Endothelial cell of umbilical vein (primary cell): Measurements from ENCODE around the gene DAAM1. TPM values are rescaled to one million over a fixed set of nuclear protein-coding genes. Genes with fewer than 3 reads are reported as not detected.

ENCODE experiments used
- BruUV-seq: library from RNA; stranded (reverse); fragments of 400-500 nt; replicated peaks from 2 replicates; lab custom pipeline; 2021; lab: Mats Ljungman, UMichigan
- CTCF ChIA-PET: fragments of 300-600, 350-600 bp; sonication (Branson Sonifier 250); formaldehyde crosslinking; loops from one replicate; lab custom pipeline; 2021; ENCODE audit warnings: antibody characterized with exemption, inconsistent platforms; lab: Charles Lee
- POLR2A ChIA-PET: fragments of 300-600, 350-600 bp; sonication (Branson Sonifier 250); formaldehyde crosslinking; loops from one replicate; lab custom pipeline; 2021; ENCODE audit warnings: antibody characterized with exemption, inconsistent platforms; lab: Charles Lee
- DNase-seq: peaks from one replicate; pipeline ENCODE4 v3.0.0-alpha.2; 2011; ENCODE audit warnings: low read depth, low spot score
- FAIRE-seq: peaks from 2 replicates; lab custom pipeline; 2011; peaks lifted over from hg19 to GRCh38; lab: Jason Lieb, UNC
- H2AFZ ChIP-seq: 2 replicates; pipeline ENCODE4 v1.6.0; 2012; ENCODE audit warnings: low read depth, low read length, control low read depth, inconsistent platforms
- H3K27ac ChIP-seq: 2 replicates; pipeline ENCODE4 v1.5.1; 2011; ENCODE audit warnings: low read depth, mild to moderate bottlenecking, control low read depth, low read length, moderate library complexity; ENCODE audit not compliant: insufficient read depth
- H3K27me3 ChIP-seq, 2 experiments: 2 replicates each; pipeline versions ENCODE4 v1.6.0 to v1.6.1; 2011; ENCODE audit warnings: low read length in 2 of 2, mixed read lengths in 1 of 2; ENCODE audit not compliant: control insufficient read depth in 2 of 2, insufficient read depth in 2 of 2
- H3K36me3 ChIP-seq, 2 experiments: 2 replicates in 1 of 2; 3 replicates in 1 of 2; pipeline ENCODE4 v1.5.1; 2011; ENCODE audit warnings: low read length in 2 of 2, mild to moderate bottlenecking in 1 of 2, moderate library complexity in 1 of 2; ENCODE audit not compliant: control insufficient read depth in 2 of 2, insufficient read depth in 2 of 2; ENCODE audit errors: extremely low read depth in 1 of 2
- H3K4me1 ChIP-seq: 3 replicates; pipeline ENCODE4 v1.5.1; 2011; ENCODE audit warnings: mild to moderate bottlenecking, low read length; ENCODE audit not compliant: control insufficient read depth, insufficient read depth; ENCODE audit errors: extremely low read depth
- H3K4me2 ChIP-seq: 2 replicates; pipeline ENCODE4 v1.6.1; 2011; ENCODE audit warnings: low read length, control low read depth, mixed read lengths; ENCODE audit not compliant: insufficient read depth
- H3K4me3 ChIP-seq, 3 experiments: fragments of 200-600 bp in 1 of 3; sonication (generic), shearing (Covaris generic) in 1 of 3; replicated peaks in 1 of 3; 2 replicates each; pipeline ENCODE4 v1.5.1; 2011 to 2016; ENCODE audit warnings: control low read depth in 3 of 3, low read length in 3 of 3, mild to moderate bottlenecking in 2 of 3, inconsistent platforms in 1 of 3, low read depth in 1 of 3, moderate library complexity in 1 of 3; ENCODE audit not compliant: insufficient read depth in 1 of 3
- H3K79me2 ChIP-seq: 2 replicates; pipeline ENCODE4 v1.6.0; 2012; ENCODE audit warnings: low read length, inconsistent platforms; ENCODE audit not compliant: control insufficient read depth, insufficient read depth
- H3K9ac ChIP-seq: replicated peaks from 2 replicates; pipeline ENCODE3; 2011; ENCODE audit warnings: low read length, control low read depth; ENCODE audit not compliant: insufficient read depth; ENCODE audit errors: extremely low read depth
- H3K9me1 ChIP-seq: replicated peaks from 3 replicates; pipeline ENCODE4 v1.6.0; 2011; ENCODE audit warnings: mild to moderate bottlenecking, low read length; ENCODE audit not compliant: control insufficient read depth, insufficient read depth; ENCODE audit errors: extremely low read depth
- H3K9me3 ChIP-seq: replicated peaks from 2 replicates; pipeline ENCODE4 v1.5.1; 2012; ENCODE audit warnings: low read length, inconsistent platforms; ENCODE audit not compliant: control insufficient read depth, insufficient read depth
- H4K20me1 ChIP-seq: replicated peaks from 2 replicates; pipeline ENCODE3; 2011; ENCODE audit warnings: mild to moderate bottlenecking, low read length; ENCODE audit not compliant: control insufficient read depth, insufficient read depth; ENCODE audit errors: extremely low read depth
- EZH2 ChIP-seq: IDR thresholded peaks from 2 replicates; pipeline ENCODE4 v1.6.1; 2012; ENCODE audit warnings: borderline replicate concordance, low read depth, mild to moderate bottlenecking, moderate library complexity, low read length, inconsistent platforms; ENCODE audit not compliant: severe bottlenecking
- FOS ChIP-seq: IDR thresholded peaks from 2 replicates; pipeline ENCODE4 v1.6.1; 2011; ENCODE audit warnings: mild to moderate bottlenecking, low read length, moderate library complexity, borderline replicate concordance; ENCODE audit not compliant: insufficient read depth
- JUN ChIP-seq: IDR thresholded peaks from 2 replicates; pipeline ENCODE4 v1.6.1; 2011; ENCODE audit warnings: borderline replicate concordance, low read depth; ENCODE audit not compliant: insufficient read length, insufficient read depth
- MAX ChIP-seq: IDR thresholded peaks from 2 replicates; pipeline ENCODE4 v1.6.1; 2011; ENCODE audit not compliant: insufficient read depth, insufficient read length
- MYC ChIP-seq: IDR thresholded peaks from one replicate; pipeline ENCODE4 v1.6.1; 2011; ENCODE audit warnings: mild to moderate bottlenecking, low read depth, low read length
- POLR2A ChIP-seq: IDR thresholded peaks from 2 replicates; pipeline ENCODE4 v1.6.1; 2012; ENCODE audit warnings: low read depth, mild to moderate bottlenecking, control low read depth, low read length
- dilution Hi-C: fragments of 300-500 bp; cut with MboI; formaldehyde crosslinking; loops from one replicate; pipeline ENCODE4 v1.15.0; 2019; ENCODE audit warnings: low sequenced_read_pairs; ENCODE audit not compliant: extremely low pct_ligation_motif_present
- intact Hi-C: fragments of 100-400 bp; cut with micrococcal nuclease; formaldehyde crosslinking; loops from one replicate; pipeline ENCODE4 v1.10.0; 2022
- polyA plus RNA-seq, 4 experiments: library from polyadenylated mRNA; depleted of rRNA in 3 of 4; stranded (reverse) in 3 of 4; unstranded in 1 of 4; fragments of >200 nt; gene quantifications; 2 replicates each; pipeline versions ENCODE4 v1.2.1 to v1.2.3, GENCODE V29; 2011 to 2012; ENCODE audit warnings: missing spikeins in 1 of 4
- total RNA-seq: library from RNA; stranded (reverse); gene quantifications from 2 replicates; pipeline ENCODE4 v1.2.3, GENCODE V29; 2021
- TF ChIP-seq, protein P1 (sequence below), 2 donors: IDR thresholded peaks; 1 replicate in 1 of 2; 2 replicates in 1 of 2; pipeline ENCODE4 v1.5.1; 2011; ENCODE audit warnings: low read length in 2 of 2, mild to moderate bottlenecking in 2 of 2, moderate library complexity in 2 of 2, control low read depth in 1 of 2, inconsistent platforms in 1 of 2, low read depth in 1 of 2; ENCODE audit not compliant: insufficient read depth in 1 of 2; ENCODE audit errors: extremely low read depth in 1 of 2

DAAM1 gene
- total and polyA plus RNA-seq, 2 donors (not counting 3 experiments of a cell fraction or from before 2014, with no cell fraction given), result 10.2 to 25.3 TPM

GRCh38 chr14:59185676-59186075, 2.8 kb upstream of the DAAM1 start:
- H3K27me3 ChIP-seq, result peaks cover 14 to 27% of the 10 kb centered on the region in 2 experiments
- dilution Hi-C loops, result no loop called here
- H3K9me1 ChIP-seq, result no peaks in the 10 kb centered on the region
- no TSS peak for BruUV-seq
- no peak overlapping the region for H2AFZ ChIP-seq
- ChIA-PET CTCF (interaction anchor here (1.1 to 1.7 kb wide), 2 partner anchors 243 to 254 kb away, joined by 3 to 8 read pairs; no protein-coding TSS in a partner anchor), POLR2A (no interaction called here)
- intact Hi-C loops, result no loop called here
- DNase-seq, result no peak
- H3K9me3 ChIP-seq, result no peaks in the 10 kb centered on the region
- H3K36me3 ChIP-seq, result no peaks in the 10 kb centered on the region
- no peak overlapping the region for H3K9ac ChIP-seq
- H3K4me3 ChIP-seq, result no peak overlapping the region
- no peak overlapping the region for H3K4me2 ChIP-seq
- H3K27ac ChIP-seq, result no peak overlapping the region
- no peaks in the 10 kb centered on the region for H4K20me1 ChIP-seq
- TF ChIP-seq POLR2A, result no peak
- TF ChIP-seq, protein P1, sequence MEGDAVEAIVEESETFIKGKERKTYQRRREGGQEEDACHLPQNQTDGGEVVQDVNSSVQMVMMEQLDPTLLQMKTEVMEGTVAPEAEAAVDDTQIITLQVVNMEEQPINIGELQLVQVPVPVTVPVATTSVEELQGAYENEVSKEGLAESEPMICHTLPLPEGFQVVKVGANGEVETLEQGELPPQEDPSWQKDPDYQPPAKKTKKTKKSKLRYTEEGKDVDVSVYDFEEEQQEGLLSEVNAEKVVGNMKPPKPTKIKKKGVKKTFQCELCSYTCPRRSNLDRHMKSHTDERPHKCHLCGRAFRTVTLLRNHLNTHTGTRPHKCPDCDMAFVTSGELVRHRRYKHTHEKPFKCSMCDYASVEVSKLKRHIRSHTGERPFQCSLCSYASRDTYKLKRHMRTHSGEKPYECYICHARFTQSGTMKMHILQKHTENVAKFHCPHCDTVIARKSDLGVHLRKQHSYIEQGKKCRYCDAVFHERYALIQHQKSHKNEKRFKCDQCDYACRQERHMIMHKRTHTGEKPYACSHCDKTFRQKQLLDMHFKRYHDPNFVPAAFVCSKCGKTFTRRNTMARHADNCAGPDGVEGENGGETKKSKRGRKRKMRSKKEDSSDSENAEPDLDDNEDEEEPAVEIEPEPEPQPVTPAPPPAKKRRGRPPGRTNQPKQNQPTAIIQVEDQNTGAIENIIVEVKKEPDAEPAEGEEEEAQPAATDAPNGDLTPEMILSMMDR (IDR thresholded peaks at IDR 0.05; ENCODE audit: extremely low read depth in 1 of 2, insufficient read depth in 1 of 2, low read depth in 1 of 2, low read length in 2 of 2), result no peak
- H3K79me2 ChIP-seq, result peaks cover 11% of the 10 kb centered on the region
- no peak for FAIRE-seq
- peaks cover 11% of the 10 kb centered on the region for H3K4me1 ChIP-seq

DNA sequence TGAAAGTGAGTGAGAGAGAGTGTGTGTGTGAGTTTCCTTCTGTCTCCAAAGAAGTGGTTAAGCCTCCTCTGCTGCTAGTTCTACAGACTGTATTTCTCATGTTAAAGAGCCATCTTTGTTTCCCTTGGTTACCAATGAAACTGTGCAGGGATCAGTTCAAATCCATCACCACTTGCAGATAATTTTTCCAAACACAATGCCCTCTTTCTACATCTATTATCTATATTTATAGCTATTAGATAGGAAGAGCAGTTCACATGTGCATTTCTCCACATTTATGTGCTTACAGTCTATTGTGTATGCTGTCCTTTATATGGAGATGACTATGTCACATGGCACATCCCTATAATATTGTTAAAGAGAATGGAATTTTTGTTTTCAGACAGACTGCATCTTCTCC, 2.2 kb upstream of the DAAM1 start:
- Histone ChIP-seq H3K4me2 (no peak overlapping the region), H3K27ac (no peak overlapping the region), H3K9me1 (no peaks in the 10 kb centered on the region), H3K79me2 (peaks cover 17% of the 10 kb centered on the region), H4K20me1 (no peaks in the 10 kb centered on the region), H3K4me1 (peaks cover 13% of the 10 kb centered on the region), H2AFZ (no peak overlapping the region), H3K27me3 (peaks cover 14 to 27% of the 10 kb centered on the region in 2 experiments), H3K36me3 (no peaks in the 10 kb centered on the region), H3K9ac (no peak overlapping the region), H3K4me3 (no peak overlapping the region), H3K9me3 (no peaks in the 10 kb centered on the region)
- CTCF ChIA-PET, result interaction anchor here (1.0 to 1.7 kb wide), 2 partner anchors 242 to 257 kb away, joined by 4 to 8 read pairs; no protein-coding TSS in a partner anchor
- DNase-seq (no peak), FAIRE-seq (no peak)
- no peak for TF ChIP-seq FOS
- TF ChIP-seq POLR2A, result no peak
- TF ChIP-seq, protein P1 (IDR thresholded peaks at IDR 0.05; ENCODE audit: extremely low read depth in 1 of 2, insufficient read depth in 1 of 2, low read depth in 1 of 2, low read length in 2 of 2), result no peak
- TF ChIP-seq MAX, result no peak
- TF ChIP-seq JUN, result no peak
- TF ChIP-seq EZH2, result no peak
- no peak for TF ChIP-seq MYC
- dilution Hi-C loops, result no loop called here
- POLR2A ChIA-PET, result no interaction called here
- BruUV-seq, result no TSS peak
- intact Hi-C loops, result no loop called here
